HEK293T (cell line): ENCODE results near the gene PKP3.

Experiments used
- ARNT ChIP-seq: fragments of 450-650 bp; IDR thresholded peaks from 2 replicates; pipeline ENCODE4 v1.6.1; 2017; ENCODE audit warnings: mild to moderate bottlenecking
- ELF4 ChIP-seq: fragments of 450-650 bp; IDR thresholded peaks from 2 replicates; pipeline ENCODE4 v1.6.1; 2017; ENCODE audit warnings: antibody characterized with exemption
- FOXA1 ChIP-seq: fragments of 450-650 bp; IDR thresholded peaks from 2 replicates; pipeline ENCODE4 v1.6.1; 2016; ENCODE audit warnings: mild to moderate bottlenecking
- FOXK2 ChIP-seq: fragments of 450-650 bp; IDR thresholded peaks from 2 replicates; pipeline ENCODE4 v1.6.1; 2016; ENCODE audit warnings: mild to moderate bottlenecking
- SP1 ChIP-seq: fragments of 450-650 bp; IDR thresholded peaks from 2 replicates; pipeline ENCODE4 v1.6.1; 2017
- SUZ12 ChIP-seq: fragments of 450-650 bp; IDR thresholded peaks from 2 replicates; pipeline ENCODE4 v1.6.1; 2016; ENCODE audit warnings: mild to moderate bottlenecking
- ZNF384 ChIP-seq: fragments of 450-650 bp; IDR thresholded peaks from 2 replicates; pipeline ENCODE4 v1.6.1; 2016

DNA sequence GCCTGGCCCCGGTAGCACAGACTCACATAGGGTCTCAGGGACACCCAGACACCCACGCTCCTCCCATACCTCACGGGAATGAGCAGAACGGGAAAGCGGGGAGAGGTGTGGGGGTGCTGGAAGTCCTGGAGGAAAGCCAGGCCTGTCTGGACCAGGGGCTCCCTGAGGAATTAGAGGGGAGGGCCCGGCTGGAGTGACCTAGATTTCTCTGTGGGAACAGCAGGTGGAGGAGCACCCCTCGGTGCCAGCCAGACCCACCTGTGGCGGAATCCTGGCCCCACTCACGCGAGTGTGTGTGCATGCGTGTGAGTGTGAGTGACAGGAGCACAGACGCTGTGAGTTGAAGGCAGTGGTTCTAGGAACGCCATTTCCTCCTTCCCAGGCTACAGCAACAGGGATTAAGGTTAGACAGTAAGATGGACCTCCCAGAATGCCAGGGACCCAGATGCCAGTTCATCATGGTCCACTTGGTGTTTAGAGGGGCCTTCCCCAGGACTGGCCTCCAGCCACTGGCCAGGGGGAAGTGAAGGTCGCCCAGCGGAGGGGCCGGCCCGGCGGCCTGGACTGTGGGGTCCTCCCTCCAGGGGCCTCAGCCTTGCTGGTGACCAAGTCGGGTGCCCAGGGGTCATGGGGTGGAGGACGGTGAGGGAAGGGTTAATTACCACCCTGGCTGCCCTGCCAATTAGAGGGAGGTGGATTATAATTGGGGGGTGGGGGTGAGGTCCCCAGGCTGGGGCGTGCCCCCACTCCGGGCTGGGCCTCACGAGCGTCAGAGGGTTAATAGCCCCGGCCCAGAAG, 1.0 kb downstream of the PKP3 start:
- TF ChIP-seq ARNT (no peak), ZNF384 (no peak), ELF4 (no peak), FOXA1 (no peak), SP1 (no peak), SUZ12 (no peak), FOXK2 (no peak)
